Sigmoid colon (tissue), 4 donors: Measurements from ENCODE around the gene RNF7.

Experiments
- EP300 ChIP-seq, 4 donors: sonication (generic); formaldehyde crosslinking; IDR thresholded peaks; one replicate each; pipeline ENCODE4 v1.6.1; 2017; ENCODE audit warnings: antibody characterized with exemption in 4 of 4
- POLR2A ChIP-seq, 2 donors: fragments of 450-650 bp; IDR thresholded peaks; one replicate each; pipeline ENCODE4 v1.6.1; 2016; ENCODE audit warnings: antibody characterized with exemption in 2 of 2, mild to moderate bottlenecking in 2 of 2, moderate library complexity in 2 of 2
- POLR2AphosphoS5 ChIP-seq, 4 donors: sonication (generic); formaldehyde crosslinking; IDR thresholded peaks; one replicate each; pipeline ENCODE4 v1.6.1; 2017; ENCODE audit warnings: antibody characterized with exemption in 4 of 4
- TF ChIP-seq, protein P1 (sequence below), 4 experiments: fragments of 450-650 bp in 3 of 4; fragments of 200-600 bp in 1 of 4; IDR thresholded peaks; one replicate each; pipeline ENCODE4 v1.5.1; 2016 to 2019; ENCODE audit warnings: antibody characterized with exemption in 4 of 4, mild to moderate bottlenecking in 3 of 4, moderate library complexity in 2 of 4

- TF ChIP-seq POLR2A (IDR thresholded peaks at IDR 0.05) (no peak), POLR2AphosphoS5 (IDR thresholded peaks at IDR 0.05) (no peak), EP300 (IDR thresholded peaks at IDR 0.05) (no peak)
- TF ChIP-seq, protein P1, sequence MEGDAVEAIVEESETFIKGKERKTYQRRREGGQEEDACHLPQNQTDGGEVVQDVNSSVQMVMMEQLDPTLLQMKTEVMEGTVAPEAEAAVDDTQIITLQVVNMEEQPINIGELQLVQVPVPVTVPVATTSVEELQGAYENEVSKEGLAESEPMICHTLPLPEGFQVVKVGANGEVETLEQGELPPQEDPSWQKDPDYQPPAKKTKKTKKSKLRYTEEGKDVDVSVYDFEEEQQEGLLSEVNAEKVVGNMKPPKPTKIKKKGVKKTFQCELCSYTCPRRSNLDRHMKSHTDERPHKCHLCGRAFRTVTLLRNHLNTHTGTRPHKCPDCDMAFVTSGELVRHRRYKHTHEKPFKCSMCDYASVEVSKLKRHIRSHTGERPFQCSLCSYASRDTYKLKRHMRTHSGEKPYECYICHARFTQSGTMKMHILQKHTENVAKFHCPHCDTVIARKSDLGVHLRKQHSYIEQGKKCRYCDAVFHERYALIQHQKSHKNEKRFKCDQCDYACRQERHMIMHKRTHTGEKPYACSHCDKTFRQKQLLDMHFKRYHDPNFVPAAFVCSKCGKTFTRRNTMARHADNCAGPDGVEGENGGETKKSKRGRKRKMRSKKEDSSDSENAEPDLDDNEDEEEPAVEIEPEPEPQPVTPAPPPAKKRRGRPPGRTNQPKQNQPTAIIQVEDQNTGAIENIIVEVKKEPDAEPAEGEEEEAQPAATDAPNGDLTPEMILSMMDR (IDR thresholded peaks at IDR 0.05), result no peak
Observed at GRCh38 chr3:141790171-141790570, 52.1 kb downstream of the RNF7 start.
